GM20000 (cell line): ENCODE measurements around the gene SMIM44.
A peak's percentile ranks its signal among the peaks of the same experiment; 100 is the strongest.

ENCODE experiments used
- DNase-seq: peaks from one replicate; pipeline ENCODE4 v3.0.0; 2012; ENCODE audit warnings: low spot score
- TF ChIP-seq, protein P1 (sequence below): IDR thresholded peaks from 2 replicates; pipeline ENCODE4 v1.5.1; 2012; ENCODE audit warnings: mild to moderate bottlenecking, control low read depth; ENCODE audit errors: extremely low read depth, missing control alignments

SMIM44 gene

DNA sequence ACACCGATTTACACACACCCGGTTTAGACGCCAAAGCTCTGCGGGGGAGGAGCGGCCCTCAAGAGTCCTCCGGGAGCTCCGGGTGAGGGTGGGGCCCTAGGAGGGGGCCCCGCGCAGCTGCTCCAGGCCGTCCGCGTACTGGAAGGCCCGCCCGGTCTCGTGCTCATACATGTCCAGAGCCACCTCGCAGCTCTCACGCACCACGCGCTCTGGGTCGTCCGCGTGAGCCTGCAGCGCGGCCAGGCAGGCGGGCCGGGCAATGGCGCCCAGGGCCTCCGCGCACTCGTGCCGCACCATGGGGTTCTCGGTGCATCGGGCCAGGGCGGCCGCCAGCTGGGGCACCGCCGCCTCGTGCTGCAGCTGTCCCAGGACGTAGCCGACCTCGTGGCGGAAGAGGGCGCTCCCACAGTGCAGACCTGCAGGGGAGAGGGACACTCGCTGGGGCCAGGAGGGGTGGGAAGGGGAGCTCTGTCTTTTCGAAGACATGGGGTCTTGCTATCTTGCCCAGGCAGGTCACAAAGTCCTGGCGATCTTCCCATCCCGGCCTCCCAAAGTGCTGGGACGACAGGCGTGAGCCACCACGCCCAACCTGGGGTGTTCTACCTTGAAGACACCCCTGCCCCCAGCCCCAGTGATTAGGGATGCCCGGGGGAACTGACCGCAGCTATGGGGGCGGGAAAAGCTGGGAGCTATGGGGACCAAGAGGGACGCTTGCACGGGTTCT is 8.3 kb upstream of the SMIM44 start:
- TF ChIP-seq, protein P1, sequence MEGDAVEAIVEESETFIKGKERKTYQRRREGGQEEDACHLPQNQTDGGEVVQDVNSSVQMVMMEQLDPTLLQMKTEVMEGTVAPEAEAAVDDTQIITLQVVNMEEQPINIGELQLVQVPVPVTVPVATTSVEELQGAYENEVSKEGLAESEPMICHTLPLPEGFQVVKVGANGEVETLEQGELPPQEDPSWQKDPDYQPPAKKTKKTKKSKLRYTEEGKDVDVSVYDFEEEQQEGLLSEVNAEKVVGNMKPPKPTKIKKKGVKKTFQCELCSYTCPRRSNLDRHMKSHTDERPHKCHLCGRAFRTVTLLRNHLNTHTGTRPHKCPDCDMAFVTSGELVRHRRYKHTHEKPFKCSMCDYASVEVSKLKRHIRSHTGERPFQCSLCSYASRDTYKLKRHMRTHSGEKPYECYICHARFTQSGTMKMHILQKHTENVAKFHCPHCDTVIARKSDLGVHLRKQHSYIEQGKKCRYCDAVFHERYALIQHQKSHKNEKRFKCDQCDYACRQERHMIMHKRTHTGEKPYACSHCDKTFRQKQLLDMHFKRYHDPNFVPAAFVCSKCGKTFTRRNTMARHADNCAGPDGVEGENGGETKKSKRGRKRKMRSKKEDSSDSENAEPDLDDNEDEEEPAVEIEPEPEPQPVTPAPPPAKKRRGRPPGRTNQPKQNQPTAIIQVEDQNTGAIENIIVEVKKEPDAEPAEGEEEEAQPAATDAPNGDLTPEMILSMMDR, result no peak

GRCh38 chr19:3482507-3483225 is 575 bp downstream of the SMIM44 start:
- no peak for DNase-seq
- TF ChIP-seq, protein P1, result no peak

More for the DNA sequence above, 8.3 kb upstream of the SMIM44 start:
- no peak for DNase-seq

GRCh38 chr19:3481241-3482090 is 1.8 kb downstream of the SMIM44 start:
- TF ChIP-seq, protein P1, result no peak
- no peak for DNase-seq

- DNase-seq, result no peak
- TF ChIP-seq, protein P1, result no peak
Measured at GRCh38 chr19:3480383-3481091, 2.7 kb downstream of the SMIM44 start, which contains the start of gene SMIM24. TSS of gene SMIM24 (minus strand) at chr19:3480525. CDS start at chr19:3480463, 62 bp downstream.

- no peak for DNase-seq
- TF ChIP-seq, protein P1, result no peak
Measured at GRCh38 chr19:3479834-3480215, 3.4 kb downstream of the SMIM44 start.

- TF ChIP-seq, protein P1, result no peak
Measured at GRCh38 chr19:3479177-3479833, 3.9 kb downstream of the SMIM44 start.

More at GRCh38 chr19:3479177-3479833, 3.9 kb downstream of the SMIM44 start:
- DNase-seq, result peak; percentile 79
